Measurements from ENCODE around the gene PGAP6. TPM values are rescaled to one million over a fixed set of nuclear protein-coding genes. Genes with fewer than 3 reads are reported as not detected.
A peak's percentile ranks its signal among the peaks of the same experiment; 100 is the strongest.

Gene PGAP6
- total RNA-seq, 2 donors from 2014 or later: 83.8 to 113 TPM

- ATAC-seq (no peak), DNase-seq (peak in 3 of 4 donors; percentile 57 to 83 (median 62))
- Histone ChIP-seq H3K27ac (no peak overlapping the region), H3K4me3 (no peak overlapping the region), H3K9me3 (no peaks in the 10 kb centered on the region), H3K36me3 (replicated peaks in 1 of 2; ENCODE audit: insufficient read depth in 1 of 2, low read depth in 2 of 2) (peaks cover 0 to 3% of the 10 kb centered on the region in 2 donors), H3K27me3 (no peaks in the 10 kb centered on the region), H3K4me1 (no peaks in the 10 kb centered on the region)
- WGBS, 2 donors: 79 to 83% methylated on average over 21 to 30 of the region's 36 CpGs
- TF ChIP-seq CTCF (IDR thresholded peaks at IDR 0.05) (no peak), POLR2A (IDR thresholded peaks at IDR 0.05) (no peak)
- intact Hi-C loops (cut with DNase I): no loop called here
Measured at GRCh38 chr16:410516-411178, 28.9 kb upstream of the PGAP6 start.

- peaks cover 0 to 3% of the 10 kb centered on the region in 2 donors for H3K36me3 ChIP-seq (replicated peaks in 1 of 2; ENCODE audit: insufficient read depth in 1 of 2, low read depth in 2 of 2)
- DNase-seq (no peak), ATAC-seq (no peak)
- H3K4me1 ChIP-seq: peaks cover 9% of the 10 kb centered on the region
- 80 to 85% methylated on average over 1 to 7 of the region's 16 CpGs for WGBS, 2 donors
- no peaks in the 10 kb centered on the region for H3K27me3 ChIP-seq
- TF ChIP-seq CTCF (IDR thresholded peaks at IDR 0.05) (no peak), POLR2A (IDR thresholded peaks at IDR 0.05) (no peak)
- H3K4me3 ChIP-seq: no peak overlapping the region
- intact Hi-C loops (cut with DNase I): no loop called here
- no peaks in the 10 kb centered on the region for H3K9me3 ChIP-seq
- H3K27ac ChIP-seq: no peak overlapping the region
Measured at GRCh38 chr16:407253-407652, 25.5 kb upstream of the PGAP6 start.

GRCh38 chr16:405548-406506 is 24.0 kb upstream of the PGAP6 start:
- DNase-seq (no peak), ATAC-seq (no peak)
- Histone ChIP-seq H3K4me1 (peaks cover 15% of the 10 kb centered on the region), H3K27ac (no peak overlapping the region), H3K9me3 (no peaks in the 10 kb centered on the region), H3K4me3 (no peak overlapping the region), H3K36me3 (replicated peaks in 1 of 2; ENCODE audit: insufficient read depth in 1 of 2, low read depth in 2 of 2) (no peaks in the 10 kb centered on the region), H3K27me3 (no peaks in the 10 kb centered on the region)
- intact Hi-C loops (cut with DNase I): no loop called here
- TF ChIP-seq CTCF (IDR thresholded peaks at IDR 0.05) (no peak), POLR2A (IDR thresholded peaks at IDR 0.05) (no peak)
- WGBS, 2 donors: 79 to 85% methylated on average over 16 to 19 of the region's 27 CpGs

GRCh38 chr16:404971-405486 is 23.3 kb upstream of the PGAP6 start:
- Histone ChIP-seq H3K27ac (no peak overlapping the region), H3K4me3 (no peak overlapping the region), H3K27me3 (no peaks in the 10 kb centered on the region), H3K9me3 (no peaks in the 10 kb centered on the region), H3K36me3 (replicated peaks in 1 of 2; ENCODE audit: insufficient read depth in 1 of 2, low read depth in 2 of 2) (no peaks in the 10 kb centered on the region), H3K4me1 (peaks cover 22% of the 10 kb centered on the region)
- ATAC-seq (no peak), DNase-seq (no peak)
- intact Hi-C loops (cut with DNase I): no loop called here
- WGBS, 2 donors: 78 to 87% methylated on average over 9 to 12 of the region's 12 CpGs
- TF ChIP-seq CTCF (IDR thresholded peaks at IDR 0.05) (no peak), POLR2A (IDR thresholded peaks at IDR 0.05) (no peak)

All from body of pancreas (tissue), 4 donors.